GM18508 (cell line): ENCODE results near the gene SLC1A5.
"Not testable (repeated sequence)": the region's sequence is repeated elsewhere in the genome, so short reads cannot be mapped to it uniquely, and the experiment has no call there.

Experiments
- ATAC-seq: cut with Tn5 transposase; IDR thresholded peaks from one replicate; pipeline ENCODE4 v1.9.1; 2021; ENCODE audit warnings: moderate number of reproducible peaks; ENCODE audit not compliant: insufficient read depth, unreplicated experiment

Gene SLC1A5

GRCh38 chr19:46788262-46788967 is at the start of gene SLC1A5:
Gene SLC1A5 (minus strand): TSS chr19:46788594. CDS start chr19:46787965, 629 bp downstream.
- no peak for ATAC-seq

- ATAC-seq = no peak
These were observed 49.8 kb upstream of the SLC1A5 start for GRCh38 chr19:46838160-46838559.

DNA sequence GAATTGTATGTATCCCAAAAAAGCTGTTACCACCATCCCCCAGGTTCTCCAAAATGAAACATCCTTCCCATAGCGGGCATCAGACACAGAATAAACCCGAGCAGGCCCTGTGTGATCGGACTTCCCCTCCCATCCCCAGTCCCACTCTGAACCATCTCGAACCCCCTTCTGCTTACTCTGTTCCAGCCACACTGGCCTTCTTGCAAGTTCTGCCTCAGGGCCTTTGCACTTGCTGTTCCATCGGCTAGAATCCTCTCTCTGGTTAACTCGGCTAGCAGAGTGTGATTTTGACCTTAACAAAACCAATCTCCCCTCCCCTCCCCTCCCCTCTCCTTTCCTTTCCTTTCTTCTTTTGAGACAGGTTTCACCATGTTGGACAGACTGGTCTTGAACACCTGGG is 46.6 kb upstream of the SLC1A5 start:
- no peak for ATAC-seq

DNA sequence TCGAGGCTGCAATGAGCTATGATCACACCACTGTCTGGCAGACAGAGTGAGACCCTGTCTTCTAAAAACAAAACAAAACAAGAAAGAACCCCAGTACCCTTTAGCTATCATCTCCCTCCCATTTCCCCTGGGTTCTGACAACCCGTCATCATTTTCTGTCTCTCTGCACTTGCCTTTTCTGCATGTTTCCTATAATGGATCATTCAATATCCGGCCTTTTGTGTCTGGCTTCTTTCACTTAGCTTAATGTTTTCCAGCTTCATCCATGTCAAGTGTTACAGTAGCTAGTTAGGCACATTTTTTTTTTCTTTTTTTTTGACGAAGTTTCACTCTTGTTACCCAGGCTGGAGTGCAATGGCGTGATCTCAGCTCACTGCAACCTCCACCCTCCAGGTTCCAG is 45.7 kb upstream of the SLC1A5 start:
- ATAC-seq = no peak

DNA sequence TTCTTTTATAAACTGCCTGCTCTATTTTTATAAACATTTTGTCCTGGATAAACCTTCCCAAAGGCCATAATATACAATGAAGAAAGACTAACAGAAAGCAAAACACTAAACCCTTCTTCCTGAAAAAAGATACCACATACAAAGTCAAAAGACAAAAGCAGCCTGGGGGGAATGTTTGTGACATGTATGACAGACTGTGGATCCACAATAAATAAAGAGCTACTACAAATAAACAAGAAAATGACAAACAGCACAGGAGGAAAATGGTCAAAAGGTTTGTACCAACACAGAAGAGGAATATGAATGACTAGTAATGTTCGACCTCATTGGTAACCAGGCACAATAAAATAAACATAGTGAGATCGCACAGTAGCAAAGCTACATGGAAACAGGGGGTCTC is 42.5 kb upstream of the SLC1A5 start:
- no peak for ATAC-seq

- no peak for ATAC-seq
These were observed 40.1 kb upstream of the SLC1A5 start for GRCh38 chr19:46828484-46828883.

DNA sequence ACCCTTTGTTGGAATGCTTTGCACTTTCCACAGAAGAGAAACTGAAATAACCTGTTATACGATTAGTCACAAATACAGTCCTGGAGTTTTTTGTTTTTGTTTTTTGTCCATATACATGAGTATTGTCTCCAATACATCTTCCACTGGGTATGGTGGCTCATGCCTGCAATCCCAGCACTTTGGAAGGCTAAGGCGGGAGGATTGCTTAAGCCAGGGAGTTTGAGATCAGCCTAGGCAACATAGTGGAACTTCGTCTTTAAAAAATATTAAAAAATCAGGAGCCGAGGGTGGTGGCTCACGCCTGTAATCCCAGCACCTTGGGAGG is 37.3 kb upstream of the SLC1A5 start:
- no peak for ATAC-seq

GRCh38 chr19:46824890-46825730 is 36.7 kb upstream of the SLC1A5 start:
- ATAC-seq = no peak

DNA sequence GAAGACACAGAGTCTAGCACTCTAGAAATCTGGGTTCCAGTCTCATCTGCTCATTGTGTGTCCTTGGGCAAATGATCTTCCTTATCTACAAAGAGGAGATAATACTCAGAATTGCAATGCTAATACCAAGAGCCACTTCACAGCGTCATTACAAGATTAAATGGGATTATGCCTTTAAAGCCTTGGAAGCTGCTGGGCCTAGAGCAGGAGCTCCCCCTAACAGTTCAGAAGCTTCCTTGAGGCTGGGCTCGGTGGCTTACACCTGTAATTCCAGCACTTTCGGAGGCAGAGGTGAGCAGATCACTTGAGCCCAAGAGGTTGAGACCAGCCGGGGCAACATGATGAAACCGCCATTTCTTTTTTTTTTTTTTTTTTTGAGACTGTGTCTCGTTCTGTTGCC is 34.7 kb upstream of the SLC1A5 start:
- ATAC-seq = no peak

DNA sequence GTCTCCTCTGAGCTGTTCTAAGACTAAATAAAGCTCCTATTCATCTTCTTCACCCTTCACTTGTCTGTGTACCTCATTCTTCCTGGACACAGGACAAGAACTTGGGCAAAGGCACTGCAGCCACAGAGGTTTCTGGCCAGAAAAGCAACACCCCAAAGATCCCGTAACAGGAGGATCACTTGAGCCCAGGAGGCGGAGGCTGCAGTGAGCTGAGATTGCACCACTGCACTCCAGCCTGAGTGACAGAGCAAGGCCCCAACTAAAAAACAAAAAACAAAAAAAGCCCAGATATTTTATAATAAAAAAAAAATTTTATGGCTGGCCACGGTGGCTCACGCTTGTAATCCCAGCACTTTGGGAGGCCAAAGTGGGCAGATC is 34.0 kb upstream of the SLC1A5 start:
- ATAC-seq = not testable (repeated sequence)

GRCh38 chr19:46821512-46822409 is 33.4 kb upstream of the SLC1A5 start:
- no peak for ATAC-seq

DNA sequence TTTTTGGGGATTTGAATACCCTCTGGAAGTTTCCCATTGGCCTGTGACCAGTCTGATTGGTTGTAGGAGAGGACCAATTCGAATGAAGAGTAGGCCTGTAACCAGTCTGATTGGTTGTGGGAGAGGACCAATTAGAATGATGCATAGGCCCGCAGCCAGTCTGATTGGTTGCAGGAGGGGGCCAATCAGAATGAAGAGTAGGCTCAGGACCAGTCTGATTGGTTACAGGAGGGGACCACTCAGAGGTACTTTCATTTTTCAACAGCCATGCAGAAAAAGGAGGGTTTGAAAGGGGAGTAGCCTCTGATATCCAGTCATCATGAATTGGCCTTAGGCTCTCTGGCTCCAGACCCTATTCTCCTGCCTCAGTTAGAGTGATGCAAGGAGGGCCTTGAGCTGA is 30.4 kb upstream of the SLC1A5 start:
- no peak for ATAC-seq

DNA sequence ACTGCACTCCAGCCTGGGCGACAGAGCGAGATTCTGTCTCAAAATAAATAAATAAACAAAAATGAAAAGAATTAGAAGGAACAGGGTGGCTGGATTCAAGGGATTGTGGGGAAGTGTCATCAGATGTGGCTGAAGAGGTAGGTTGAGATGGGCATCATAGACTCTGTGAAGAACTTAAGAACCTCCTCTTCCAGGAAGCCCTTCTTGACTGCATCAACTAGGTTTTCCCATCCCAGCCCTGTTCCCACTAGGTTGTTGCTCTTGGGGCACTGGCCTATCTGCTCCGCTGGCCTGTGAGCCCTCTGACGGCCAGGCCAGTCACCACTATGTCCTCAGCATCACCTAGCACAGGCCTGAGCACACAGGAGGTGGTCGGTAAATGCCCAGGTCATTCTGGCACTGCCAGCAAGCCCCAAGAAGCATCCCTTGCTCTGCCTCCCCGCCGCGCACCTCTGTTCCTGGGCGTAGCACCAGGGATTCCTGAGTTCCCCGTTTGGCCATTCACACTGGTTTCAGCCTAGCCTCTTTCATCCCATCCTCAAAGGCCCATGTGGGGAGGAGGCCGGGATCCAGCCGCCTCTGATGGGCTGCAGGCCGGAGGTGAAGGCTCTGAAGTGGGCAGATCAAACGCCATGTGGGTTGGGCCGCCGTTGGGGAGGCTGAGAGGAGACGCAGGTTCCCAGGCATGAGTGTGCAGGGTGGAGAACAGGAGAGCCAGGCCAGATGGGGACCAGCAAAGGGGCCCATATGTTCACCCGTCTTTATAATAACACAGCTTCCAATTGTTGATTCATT is 27.6 kb upstream of the SLC1A5 start:
- ATAC-seq = no peak

DNA sequence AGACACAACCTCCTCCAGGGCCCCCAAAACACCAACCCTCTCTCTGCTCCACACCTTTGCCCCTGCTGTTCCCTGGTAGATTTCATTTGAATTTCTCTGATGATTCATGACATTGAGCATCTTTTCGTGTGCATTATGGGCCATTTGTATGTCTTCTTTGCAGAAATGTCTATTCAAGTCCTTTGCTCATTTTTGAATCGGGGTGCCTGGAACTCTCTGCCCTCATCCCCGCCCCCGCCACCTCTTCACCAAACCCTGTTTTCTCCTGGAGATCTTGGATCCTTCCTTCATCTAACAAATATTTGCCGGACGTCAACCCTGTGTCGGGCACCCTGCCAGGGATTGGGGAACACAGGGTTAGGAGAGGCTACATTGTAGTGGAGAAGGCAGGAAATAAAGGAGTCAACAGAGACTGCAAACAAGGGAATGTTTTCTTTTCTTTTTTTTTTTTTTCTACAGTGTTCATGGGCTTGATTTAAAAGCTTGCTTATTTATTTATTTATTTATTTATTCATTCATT is 25.5 kb upstream of the SLC1A5 start:
- no peak for ATAC-seq

DNA sequence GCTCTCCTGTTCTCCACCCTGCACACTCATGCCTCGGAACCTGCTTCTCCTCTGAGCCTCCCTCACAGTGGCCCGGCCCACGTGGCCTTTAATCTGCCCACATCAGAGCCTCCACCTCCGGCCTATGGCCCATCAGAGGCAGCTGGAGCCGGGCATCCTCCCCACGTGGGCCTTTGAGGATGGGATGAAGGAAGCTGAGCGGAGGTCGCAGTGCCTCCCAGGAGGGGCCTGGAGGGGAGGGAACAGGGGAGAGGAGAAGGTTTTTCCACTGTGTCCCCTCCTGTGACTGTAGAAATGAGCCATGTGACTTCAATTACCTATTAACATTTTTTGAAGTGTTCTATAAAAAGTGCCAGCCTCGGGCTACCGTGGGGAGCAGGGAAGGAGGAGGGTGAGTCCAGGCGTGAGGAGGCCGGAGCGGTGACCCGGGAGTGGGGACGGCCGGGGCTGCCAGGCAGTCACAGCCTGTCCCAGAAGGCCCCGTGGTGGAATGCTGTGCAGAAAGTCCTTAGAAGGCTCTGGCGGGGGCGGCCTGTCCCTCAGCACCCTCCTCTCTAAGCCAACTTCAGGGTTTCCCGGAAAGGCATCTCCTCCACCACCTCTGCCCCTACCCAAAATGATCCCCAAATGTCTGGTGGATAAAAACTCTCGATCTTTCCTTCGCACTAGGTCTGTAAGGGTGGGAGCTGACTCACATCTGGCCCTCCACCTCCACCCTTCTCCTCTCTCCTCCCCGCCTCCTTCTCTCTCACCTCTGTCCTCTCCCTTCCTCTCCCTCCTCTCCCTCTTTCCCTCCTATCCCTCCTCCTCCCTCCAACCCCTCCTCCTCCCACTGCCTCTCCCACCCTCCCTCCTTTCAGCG is 24.8 kb upstream of the SLC1A5 start:
- no peak for ATAC-seq

DNA sequence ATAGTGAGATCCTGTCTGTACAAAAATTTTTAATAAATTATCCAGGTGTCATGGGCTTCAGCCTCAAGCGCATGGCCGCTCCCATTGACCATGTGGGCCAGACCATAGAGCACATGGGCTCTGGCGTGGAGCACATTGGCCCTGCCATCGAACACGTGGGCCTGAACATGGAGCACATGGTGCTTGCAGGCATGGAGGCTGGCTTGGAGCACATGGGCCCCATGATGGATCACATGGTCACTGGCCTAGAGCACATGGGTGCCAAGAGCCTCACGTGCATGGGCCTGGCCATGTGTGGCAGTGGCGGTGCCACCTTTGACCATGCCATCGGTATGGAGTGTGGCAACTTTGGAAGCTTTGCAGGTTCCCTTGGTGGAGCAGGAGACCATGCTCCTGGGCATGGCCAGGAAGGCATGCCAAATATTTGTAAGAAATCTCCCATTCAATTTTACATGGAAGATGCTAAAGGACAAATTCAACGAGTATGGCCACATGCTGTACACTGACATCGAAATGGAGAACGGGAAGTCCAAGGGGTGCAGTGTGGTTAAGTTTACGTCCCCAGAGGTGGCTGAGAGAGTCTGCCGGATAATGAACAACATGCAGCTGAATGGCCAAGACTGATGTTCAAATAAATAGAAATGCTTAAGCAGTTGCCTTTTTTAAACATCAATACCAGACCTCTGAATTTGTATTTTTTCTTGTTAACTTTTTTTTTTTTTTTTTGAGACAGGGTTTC is 21.3 kb upstream of the SLC1A5 start:
- no peak for ATAC-seq

DNA sequence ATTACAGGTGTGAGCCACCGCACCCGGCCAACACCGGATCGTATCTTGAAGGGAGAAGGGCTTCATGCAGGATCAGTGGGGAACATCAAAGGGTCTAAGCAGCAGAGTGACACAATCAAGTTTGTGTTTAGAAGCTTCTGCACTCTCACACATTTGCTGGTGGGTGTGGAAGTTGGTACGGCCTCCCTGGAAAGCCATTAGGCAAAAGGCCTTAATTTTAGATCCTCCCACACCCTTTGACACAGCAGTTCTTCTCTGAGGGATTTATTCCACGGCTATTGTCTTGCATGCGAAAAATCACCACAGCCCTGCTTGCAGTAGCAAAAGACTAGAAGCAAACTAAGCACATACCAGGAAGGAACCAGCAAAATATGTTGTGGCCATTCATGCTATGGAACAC is 18.3 kb upstream of the SLC1A5 start:
- no peak for ATAC-seq

- not testable (repeated sequence) for ATAC-seq
These were observed 16.0 kb upstream of the SLC1A5 start for GRCh38 chr19:46804432-46804831.
